GM12878 (cell line): ENCODE results near the gene MXD4. TPM values are rescaled to one million over a fixed set of nuclear protein-coding genes. Genes with fewer than 3 reads are reported as not detected.

Experiments
- ATAC-seq: fragments of 200-7000 bp; cut with Tn5 transposase; 3 replicates; pipeline ENCODE4 v1.9.1; 2020; ENCODE audit warnings: mild to moderate bottlenecking, moderate library complexity
- BruUV-seq: library from RNA; stranded (reverse); fragments of 400-500 nt; replicated peaks from 2 replicates; lab custom pipeline; 2021; lab: Mats Ljungman, UMichigan
- CTCF ChIA-PET: fragments of 300-600 bp; sonication (Branson Sonifier 250); formaldehyde crosslinking; extraction: SDS; loops from one replicate; lab custom pipeline; 2021; ENCODE audit warnings: inconsistent platforms; lab: Yijun Ruan, JAX
- POLR2A ChIA-PET: fragments of 350-600 bp; formaldehyde crosslinking; extraction: SDS; loops from one replicate; lab custom pipeline; 2021; ENCODE audit warnings: inconsistent platforms; lab: Charles Lee
- RAD21 ChIA-PET: fragments of 300-600 bp; sonication (Branson Sonifier 250); formaldehyde crosslinking; loops from one replicate; lab custom pipeline; 2023; ENCODE audit warnings: antibody characterized with exemption; ENCODE audit not compliant: unreplicated experiment; lab: Charles Lee
- SMC1A ChIA-PET: fragments of 300-600 bp; sonication (Branson Sonifier 250); formaldehyde crosslinking; loops from one replicate; lab custom pipeline; 2023; ENCODE audit not compliant: unreplicated experiment, uncharacterized antibody; lab: Charles Lee
- DNase-seq: peaks from one replicate; pipeline ENCODE4 v3.0.0-alpha.2; 2011; ENCODE audit warnings: low read depth, low spot score
- FAIRE-seq: peaks from 3 replicates; lab custom pipeline; 2011; peaks lifted over from hg19 to GRCh38; lab: Jason Lieb, UNC
- H2AFZ ChIP-seq: 2 replicates; pipeline ENCODE4 v1.6.0; 2011; ENCODE audit warnings: low read depth, low read length, control low read depth; ENCODE audit not compliant: control insufficient read depth
- H3K27ac ChIP-seq: 2 replicates; pipeline ENCODE4 v1.5.1; 2011; ENCODE audit warnings: control low read depth; ENCODE audit not compliant: control insufficient read depth, insufficient read depth
- H3K27me3 ChIP-seq, 2 experiments: replicated peaks in 1 of 2; 2 replicates each; pipeline versions ENCODE4 v1.6.0 to v1.6.1; 2011; ENCODE audit warnings: low read length in 1 of 2; ENCODE audit not compliant: control insufficient read depth in 2 of 2, insufficient read depth in 2 of 2
- H3K36me3 ChIP-seq, 2 experiments: 2 replicates each; pipeline ENCODE4 v1.5.1; 2011; ENCODE audit warnings: low read length in 1 of 2; ENCODE audit not compliant: control insufficient read depth in 2 of 2, insufficient read depth in 2 of 2
- H3K4me1 ChIP-seq: 2 replicates; pipeline ENCODE4 v1.6.1; 2011; ENCODE audit warnings: mild to moderate bottlenecking, low read length, moderate library complexity, mixed read lengths; ENCODE audit not compliant: control insufficient read depth, insufficient read depth
- H3K4me2 ChIP-seq: 2 replicates; pipeline ENCODE4 v1.6.0; 2011; ENCODE audit warnings: control low read depth; ENCODE audit not compliant: control insufficient read depth, insufficient read depth
- H3K4me3 ChIP-seq: fragments of 200-600 bp; sonication (generic); 2 replicates; pipeline ENCODE4 v1.5.1; 2016
- H3K79me2 ChIP-seq: 2 replicates; pipeline ENCODE4 v1.6.0; 2011; ENCODE audit warnings: low read length; ENCODE audit not compliant: control insufficient read depth, insufficient read depth
- H3K9ac ChIP-seq: 2 replicates; pipeline ENCODE4 v1.8.0; 2011; ENCODE audit warnings: low read length, control low read depth, mixed read lengths; ENCODE audit not compliant: control insufficient read depth, insufficient read depth
- H3K9me3 ChIP-seq: replicated peaks from 3 replicates; pipeline ENCODE4 v1.5.1; 2011; ENCODE audit warnings: mild to moderate bottlenecking, low read length; ENCODE audit not compliant: control insufficient read depth, insufficient read depth
- H4K20me1 ChIP-seq: 2 replicates; pipeline ENCODE4 v1.6.0; 2011; ENCODE audit not compliant: control insufficient read depth, insufficient read depth
- CBX3 ChIP-seq: fragments of 200-600 bp; sonication (generic); IDR thresholded peaks from 2 replicates; pipeline ENCODE4 v1.6.1; 2016; ENCODE audit warnings: low read depth, borderline replicate concordance
- EP300 ChIP-seq, 2 experiments: fragments of 150-350 bp in 1 of 2; IDR thresholded peaks; 2 replicates each; pipeline ENCODE4 v1.6.1; 2011 to 2012; ENCODE audit warnings: low read depth in 2 of 2, low read length in 2 of 2, borderline replicate concordance in 1 of 2, improper control_type of control experiment in 1 of 2, inconsistent platforms in 1 of 2; ENCODE audit not compliant: control insufficient read depth in 1 of 2
- NFYA ChIP-seq: IDR thresholded peaks from 2 replicates; pipeline ENCODE4 v1.6.1; 2011; ENCODE audit warnings: low read depth, mild to moderate bottlenecking, low read length, improper control_type of control experiment, borderline replicate concordance
- RELA ChIP-seq: fragments of 450-650 bp; IDR thresholded peaks from 2 replicates; pipeline ENCODE4 v1.8.0; 2014; ENCODE audit warnings: borderline replicate concordance; ENCODE audit not compliant: partially characterized antibody
- STAT1 ChIP-seq: fragments of 450-650 bp; conservative IDR thresholded peaks from 2 replicates; pipeline ENCODE4 v1.6.1; 2014; ENCODE audit warnings: antibody characterized with exemption, mild to moderate bottlenecking
- TCF3 ChIP-seq: IDR thresholded peaks from 2 replicates; pipeline ENCODE4 v1.6.1; 2012; ENCODE audit warnings: low read depth, mild to moderate bottlenecking, low read length, borderline replicate concordance; ENCODE audit not compliant: insufficient read depth
- WGBS: methylation state at CpG from one replicate; pipeline ENCODE4 v1.1.6; 2016; ENCODE audit warnings: low lambda C conversion rate; ENCODE audit not compliant: insufficient replicate concordance, insufficient coverage; ENCODE audit errors: missing lambda C conversion rate; 5-methylcytosine and 5-hydroxymethylcytosine counted together
- in situ Hi-C: fragments of 300-500 bp; cut with MboI; formaldehyde crosslinking; loops from 9 replicates; pipeline ENCODE4 v1.14.3; 2018; ENCODE audit warnings: mixed read lengths
- intact Hi-C: fragments of 100-400 bp; cut with micrococcal nuclease; formaldehyde crosslinking; loops from one replicate; pipeline ENCODE4 v1.14.2; 2022; ENCODE audit not compliant: unreplicated experiment
- polyA plus RNA-seq, 11 experiments: library from polyadenylated mRNA; depleted of rRNA in 4 of 11; unstranded in 6 of 11; stranded (reverse) in 5 of 11; fragments of >200 nt; fragmentation: Nextera tagmentation in 4 of 11; fragmentation: Illumina TruSeq in 1 of 11; extraction: Ambion mirVana in 4 of 11; extraction: Trizol in 1 of 11; gene quantifications; 1 replicate in 1 of 11; 2 replicates in 10 of 11; pipeline versions ENCODE4 v1.2.1 to v1.2.3, GENCODE V29; 2011 to 2016; ENCODE audit warnings: inconsistent platforms in 2 of 11, missing spikeins in 2 of 11, low read depth in 1 of 11
- total RNA-seq, 4 experiments: library from RNA; depleted of rRNA in 3 of 4; stranded (reverse); fragments of >200 nt in 3 of 4; fragmentation: Illumina TruSeq in 1 of 4; extraction: Trizol in 1 of 4; gene quantifications; 2 replicates each; pipeline versions ENCODE4 v1.2.1 to v1.2.3, GENCODE V29; 2013 to 2021
- TF ChIP-seq, protein P1 (sequence below): fragments of 450-650 bp; IDR thresholded peaks from 2 replicates; pipeline ENCODE4 v1.6.1; 2017; ENCODE audit warnings: mild to moderate bottlenecking, moderate library complexity
- TF ChIP-seq, protein P2 (sequence below), 3 experiments: IDR thresholded peaks in 2 of 3; conservative IDR thresholded peaks in 1 of 3; 2 replicates each; pipeline ENCODE4 v1.5.1; 2011; ENCODE audit warnings: low read depth in 3 of 3, low read length in 3 of 3, mild to moderate bottlenecking in 3 of 3, control low read depth in 2 of 3, moderate library complexity in 2 of 3, inconsistent platforms in 1 of 3, mixed read lengths in 1 of 3; ENCODE audit not compliant: control insufficient read depth in 2 of 3, insufficient read depth in 1 of 3; ENCODE audit errors: extremely low read depth in 1 of 3
- TF ChIP-seq, protein P3 (sequence below): fragments of 450-650 bp; IDR thresholded peaks from 2 replicates; pipeline ENCODE4 v1.6.1; 2018; ENCODE audit warnings: borderline replicate concordance, mild to moderate bottlenecking; ENCODE audit not compliant: partially characterized antibody

MXD4 gene
- total and polyA plus RNA-seq, 10 of the 15 experiments (the other 5 are each of a cell fraction or from before 2014, with no cell fraction given), result 0.21 to 25.6 (median 5.2) TPM

DNA sequence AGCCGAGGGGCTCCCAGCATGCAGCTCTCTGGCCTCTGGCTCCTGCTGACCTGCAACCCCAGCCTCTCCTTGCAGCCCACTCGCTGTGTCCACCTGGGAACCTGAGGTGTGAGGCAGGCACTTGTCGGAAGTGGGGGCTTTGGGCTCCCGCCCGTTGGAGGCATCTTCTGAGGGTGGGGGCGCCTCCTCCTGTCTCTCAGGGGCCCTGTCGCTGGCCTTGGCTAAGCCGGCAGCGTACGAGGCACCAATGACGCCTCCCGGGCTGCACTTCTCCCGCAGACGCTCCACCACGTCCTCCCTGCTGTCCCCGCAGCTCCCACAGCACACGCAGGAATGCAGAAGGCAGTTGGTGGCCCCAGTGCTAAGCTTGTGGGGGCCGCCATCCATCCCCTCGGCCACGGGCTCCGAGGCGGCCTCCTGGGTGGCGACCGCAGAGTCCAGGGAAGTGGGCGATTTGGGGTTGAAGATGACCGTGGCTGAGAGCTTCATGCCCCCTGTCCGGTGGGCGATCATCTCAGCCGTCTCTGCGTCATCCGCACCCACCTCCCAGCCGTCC, 42.5 kb upstream of the MXD4 start:
- Histone ChIP-seq H2AFZ (no peak overlapping the region), H3K27me3 (no peaks in the 10 kb centered on the region), H4K20me1 (no peaks in the 10 kb centered on the region), H3K79me2 (no peaks in the 10 kb centered on the region), H3K36me3 (no peaks in the 10 kb centered on the region)
- SMC1A ChIA-PET, result no interaction called here
- intact Hi-C loops, result no loop called here
- TF ChIP-seq STAT1, result no peak
- TF ChIP-seq NFYA, result no peak
- TF ChIP-seq EP300 (IDR thresholded peaks at IDR 0.05; ENCODE audit: borderline replicate concordance in 1 of 2, control insufficient read depth in 1 of 2, low read depth in 2 of 2, low read length in 2 of 2), result no peak
- TF ChIP-seq, protein P1, sequence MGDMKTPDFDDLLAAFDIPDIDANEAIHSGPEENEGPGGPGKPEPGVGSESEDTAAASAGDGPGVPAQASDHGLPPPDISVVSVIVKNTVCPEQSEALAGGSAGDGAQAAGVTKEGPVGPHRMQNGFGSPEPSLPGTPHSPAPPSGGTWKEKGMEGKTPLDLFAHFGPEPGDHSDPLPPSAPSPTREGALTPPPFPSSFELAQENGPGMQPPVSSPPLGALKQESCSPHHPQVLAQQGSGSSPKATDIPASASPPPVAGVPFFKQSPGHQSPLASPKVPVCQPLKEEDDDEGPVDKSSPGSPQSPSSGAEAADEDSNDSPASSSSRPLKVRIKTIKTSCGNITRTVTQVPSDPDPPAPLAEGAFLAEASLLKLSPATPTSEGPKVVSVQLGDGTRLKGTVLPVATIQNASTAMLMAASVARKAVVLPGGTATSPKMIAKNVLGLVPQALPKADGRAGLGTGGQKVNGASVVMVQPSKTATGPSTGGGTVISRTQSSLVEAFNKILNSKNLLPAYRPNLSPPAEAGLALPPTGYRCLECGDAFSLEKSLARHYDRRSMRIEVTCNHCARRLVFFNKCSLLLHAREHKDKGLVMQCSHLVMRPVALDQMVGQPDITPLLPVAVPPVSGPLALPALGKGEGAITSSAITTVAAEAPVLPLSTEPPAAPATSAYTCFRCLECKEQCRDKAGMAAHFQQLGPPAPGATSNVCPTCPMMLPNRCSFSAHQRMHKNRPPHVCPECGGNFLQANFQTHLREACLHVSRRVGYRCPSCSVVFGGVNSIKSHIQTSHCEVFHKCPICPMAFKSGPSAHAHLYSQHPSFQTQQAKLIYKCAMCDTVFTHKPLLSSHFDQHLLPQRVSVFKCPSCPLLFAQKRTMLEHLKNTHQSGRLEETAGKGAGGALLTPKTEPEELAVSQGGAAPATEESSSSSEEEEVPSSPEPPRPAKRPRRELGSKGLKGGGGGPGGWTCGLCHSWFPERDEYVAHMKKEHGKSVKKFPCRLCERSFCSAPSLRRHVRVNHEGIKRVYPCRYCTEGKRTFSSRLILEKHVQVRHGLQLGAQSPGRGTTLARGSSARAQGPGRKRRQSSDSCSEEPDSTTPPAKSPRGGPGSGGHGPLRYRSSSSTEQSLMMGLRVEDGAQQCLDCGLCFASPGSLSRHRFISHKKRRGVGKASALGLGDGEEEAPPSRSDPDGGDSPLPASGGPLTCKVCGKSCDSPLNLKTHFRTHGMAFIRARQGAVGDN, result no peak
- no peak for TF ChIP-seq TCF3
- no peak for TF ChIP-seq CBX3
- TF ChIP-seq, protein P2, sequence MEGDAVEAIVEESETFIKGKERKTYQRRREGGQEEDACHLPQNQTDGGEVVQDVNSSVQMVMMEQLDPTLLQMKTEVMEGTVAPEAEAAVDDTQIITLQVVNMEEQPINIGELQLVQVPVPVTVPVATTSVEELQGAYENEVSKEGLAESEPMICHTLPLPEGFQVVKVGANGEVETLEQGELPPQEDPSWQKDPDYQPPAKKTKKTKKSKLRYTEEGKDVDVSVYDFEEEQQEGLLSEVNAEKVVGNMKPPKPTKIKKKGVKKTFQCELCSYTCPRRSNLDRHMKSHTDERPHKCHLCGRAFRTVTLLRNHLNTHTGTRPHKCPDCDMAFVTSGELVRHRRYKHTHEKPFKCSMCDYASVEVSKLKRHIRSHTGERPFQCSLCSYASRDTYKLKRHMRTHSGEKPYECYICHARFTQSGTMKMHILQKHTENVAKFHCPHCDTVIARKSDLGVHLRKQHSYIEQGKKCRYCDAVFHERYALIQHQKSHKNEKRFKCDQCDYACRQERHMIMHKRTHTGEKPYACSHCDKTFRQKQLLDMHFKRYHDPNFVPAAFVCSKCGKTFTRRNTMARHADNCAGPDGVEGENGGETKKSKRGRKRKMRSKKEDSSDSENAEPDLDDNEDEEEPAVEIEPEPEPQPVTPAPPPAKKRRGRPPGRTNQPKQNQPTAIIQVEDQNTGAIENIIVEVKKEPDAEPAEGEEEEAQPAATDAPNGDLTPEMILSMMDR (IDR thresholded peaks at IDR 0.05 in 2 of 3, conservative IDR thresholded peaks at IDR 0.05 in 1 of 3; ENCODE audit: control insufficient read depth in 2 of 3, extremely low read depth in 1 of 3, insufficient read depth in 1 of 3, low read depth in 3 of 3, low read length in 3 of 3), result no peak
- TF ChIP-seq, protein P3, sequence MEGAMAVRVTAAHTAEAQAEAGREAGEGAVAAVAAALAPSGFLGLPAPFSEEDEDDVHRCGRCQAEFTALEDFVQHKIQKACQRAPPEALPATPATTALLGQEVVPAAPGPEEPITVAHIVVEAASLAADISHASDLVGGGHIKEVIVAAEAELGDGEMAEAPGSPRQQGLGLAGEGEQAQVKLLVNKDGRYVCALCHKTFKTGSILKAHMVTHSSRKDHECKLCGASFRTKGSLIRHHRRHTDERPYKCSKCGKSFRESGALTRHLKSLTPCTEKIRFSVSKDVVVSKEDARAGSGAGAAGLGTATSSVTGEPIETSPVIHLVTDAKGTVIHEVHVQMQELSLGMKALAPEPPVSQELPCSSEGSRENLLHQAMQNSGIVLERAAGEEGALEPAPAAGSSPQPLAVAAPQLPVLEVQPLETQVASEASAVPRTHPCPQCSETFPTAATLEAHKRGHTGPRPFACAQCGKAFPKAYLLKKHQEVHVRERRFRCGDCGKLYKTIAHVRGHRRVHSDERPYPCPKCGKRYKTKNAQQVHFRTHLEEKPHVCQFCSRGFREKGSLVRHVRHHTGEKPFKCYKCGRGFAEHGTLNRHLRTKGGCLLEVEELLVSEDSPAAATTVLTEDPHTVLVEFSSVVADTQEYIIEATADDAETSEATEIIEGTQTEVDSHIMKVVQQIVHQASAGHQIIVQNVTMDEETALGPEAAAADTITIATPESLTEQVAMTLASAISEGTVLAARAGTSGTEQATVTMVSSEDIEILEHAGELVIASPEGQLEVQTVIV, result no peak
- no peak for TF ChIP-seq RELA
- TF ChIP-seq, all 136 proteins: peak for 0
- in situ Hi-C loops, result no loop called here
- FAIRE-seq (no peak), ATAC-seq (no peak), DNase-seq (no peak)
- H3K9me3 ChIP-seq, result no peaks in the 10 kb centered on the region; the same call in 2 of the 3 replicates
- H3K4me1 ChIP-seq, result no peaks in the 10 kb centered on the region; the same call in 1 of the 2 replicates
- no peak overlapping the region for H3K9ac ChIP-seq
- 63% methylated on average over 23 of the region's 32 CpGs for WGBS
- ChIA-PET CTCF (no interaction called here), POLR2A (no interaction called here), RAD21 (no interaction called here)
- H3K4me2 ChIP-seq, result no peak overlapping the region
- BruUV-seq, result no TSS peak
- no peak overlapping the region for H3K4me3 ChIP-seq
- H3K27ac ChIP-seq, result no peak overlapping the region
